SK-N-SH treated with all-trans-retinoic acid at 6 μM for 48 hours (cell line): ENCODE data around the gene TWSG1.

Experiments
- ATAC-seq: fragments of 200-7000 bp; cut with Tn5 transposase; 3 replicates; pipeline ENCODE4 v1.9.1; 2020; ENCODE audit warnings: mild to moderate bottlenecking, moderate library complexity
- ARNTL ChIP-seq: fragments of 450-650 bp; formaldehyde crosslinking; IDR thresholded peaks from 2 replicates; pipeline ENCODE4 v1.5.0; 2020; ENCODE audit warnings: low read depth, mild to moderate bottlenecking, moderate library complexity, borderline replicate concordance
- BACH2 ChIP-seq: fragments of 250-450 bp; sonication (Bioruptor Pico); IDR thresholded peaks from 2 replicates; pipeline ENCODE4 v1.9.0; 2021; ENCODE audit warnings: mild to moderate bottlenecking, borderline replicate concordance
- CSDC2 ChIP-seq: fragments of 250-450 bp; sonication (Bioruptor Pico); IDR thresholded peaks from 2 replicates; pipeline ENCODE4 v1.5.0; 2020; ENCODE audit warnings: mild to moderate bottlenecking, moderate library complexity
- ESRRG ChIP-seq: fragments of 250-450 bp; sonication (Bioruptor Pico); IDR thresholded peaks from 2 replicates; pipeline ENCODE4 v1.6.1; 2021; ENCODE audit warnings: mild to moderate bottlenecking
- GLIS3 ChIP-seq: fragments of 250-450 bp; sonication (Bioruptor Pico); IDR thresholded peaks from 2 replicates; pipeline ENCODE4 v1.5.0; 2020; ENCODE audit warnings: mild to moderate bottlenecking, moderate library complexity
- ISL1 ChIP-seq: fragments of 250-450 bp; sonication (Bioruptor Pico); IDR thresholded peaks from 2 replicates; pipeline ENCODE4 v2.1.2; 2022; ENCODE audit warnings: mild to moderate bottlenecking, moderate library complexity
- OSR1 ChIP-seq: fragments of 250-450 bp; sonication (Bioruptor Pico); IDR thresholded peaks from 2 replicates; pipeline ENCODE4 v1.8.0; 2022; ENCODE audit warnings: moderate library complexity, mild to moderate bottlenecking, inconsistent platforms
- PATZ1 ChIP-seq: fragments of 250-450 bp; sonication (Bioruptor Pico); IDR thresholded peaks from 2 replicates; pipeline ENCODE4 v1.8.0; 2020; ENCODE audit warnings: mild to moderate bottlenecking, moderate library complexity, borderline replicate concordance
- POU6F1 ChIP-seq: fragments of 250-450 bp; sonication (Bioruptor Pico); IDR thresholded peaks from 2 replicates; pipeline ENCODE4 v1.8.0; 2021; ENCODE audit warnings: low read depth, mild to moderate bottlenecking, moderate library complexity, borderline replicate concordance
- PPARA ChIP-seq: fragments of 250-450 bp; sonication (Bioruptor Pico); IDR thresholded peaks from 2 replicates; pipeline ENCODE4 v1.5.0; 2020; ENCODE audit warnings: mild to moderate bottlenecking, borderline replicate concordance
- RARB ChIP-seq: fragments of 250-450 bp; sonication (Bioruptor Pico); IDR thresholded peaks from 2 replicates; pipeline ENCODE4 v1.8.0; 2021; ENCODE audit warnings: mild to moderate bottlenecking, moderate library complexity
- SNAI2 ChIP-seq: fragments of 250-450 bp; sonication (Bioruptor Pico); IDR thresholded peaks from 2 replicates; pipeline ENCODE4 v1.5.0; 2020; ENCODE audit warnings: mild to moderate bottlenecking, moderate library complexity
- TOX ChIP-seq: fragments of 250-450 bp; sonication (Bioruptor Pico); IDR thresholded peaks from 2 replicates; pipeline ENCODE4 v1.8.0; 2021; ENCODE audit warnings: mild to moderate bottlenecking, moderate library complexity, borderline replicate concordance
- ZC3H10 ChIP-seq: fragments of 250-450 bp; sonication (Bioruptor Pico); IDR thresholded peaks from 2 replicates; pipeline ENCODE4 v1.5.1; 2021; ENCODE audit warnings: mild to moderate bottlenecking, moderate library complexity
- ZFP3 ChIP-seq: fragments of 250-450 bp; sonication (Bioruptor Pico); IDR thresholded peaks from 2 replicates; pipeline ENCODE4 v1.5.0; 2020; ENCODE audit warnings: mild to moderate bottlenecking, moderate library complexity
- ZFP30 ChIP-seq: fragments of 450-650 bp; formaldehyde crosslinking; IDR thresholded peaks from 2 replicates; pipeline ENCODE4 v1.5.0; 2022; ENCODE audit warnings: mild to moderate bottlenecking, moderate library complexity
- ZNF565 ChIP-seq: fragments of 450-650 bp; formaldehyde crosslinking; conservative IDR thresholded peaks from 2 replicates; pipeline ENCODE4 v1.5.0; 2020; ENCODE audit warnings: low read depth, mild to moderate bottlenecking, moderate library complexity
- ZNF70 ChIP-seq: fragments of 450-650 bp; formaldehyde crosslinking; IDR thresholded peaks from 2 replicates; pipeline ENCODE4 v1.5.0; 2020; ENCODE audit warnings: mild to moderate bottlenecking, moderate library complexity
- ZNF8 ChIP-seq: fragments of 450-650 bp; formaldehyde crosslinking; IDR thresholded peaks from 2 replicates; pipeline ENCODE4 v1.5.0; 2020; ENCODE audit warnings: mild to moderate bottlenecking, moderate library complexity
- TF ChIP-seq, protein P1 (sequence below): fragments of 250-450 bp; sonication (Bioruptor Pico); IDR thresholded peaks from 2 replicates; pipeline ENCODE4 v1.5.0; 2020; ENCODE audit warnings: mild to moderate bottlenecking, moderate library complexity
- TF ChIP-seq, protein P2 (sequence below): fragments of 250-450 bp; sonication (Bioruptor Pico); IDR thresholded peaks from 2 replicates; pipeline ENCODE4 v1.5.1; 2021; ENCODE audit warnings: mild to moderate bottlenecking, moderate library complexity

The TWSG1 gene

GRCh38 chr18:9353596-9353995, 19.0 kb downstream of the TWSG1 start:
- ATAC-seq: no peak
- no peak for TF ChIP-seq TOX (CRISPR knock-in tag)
- TF ChIP-seq, protein P1, sequence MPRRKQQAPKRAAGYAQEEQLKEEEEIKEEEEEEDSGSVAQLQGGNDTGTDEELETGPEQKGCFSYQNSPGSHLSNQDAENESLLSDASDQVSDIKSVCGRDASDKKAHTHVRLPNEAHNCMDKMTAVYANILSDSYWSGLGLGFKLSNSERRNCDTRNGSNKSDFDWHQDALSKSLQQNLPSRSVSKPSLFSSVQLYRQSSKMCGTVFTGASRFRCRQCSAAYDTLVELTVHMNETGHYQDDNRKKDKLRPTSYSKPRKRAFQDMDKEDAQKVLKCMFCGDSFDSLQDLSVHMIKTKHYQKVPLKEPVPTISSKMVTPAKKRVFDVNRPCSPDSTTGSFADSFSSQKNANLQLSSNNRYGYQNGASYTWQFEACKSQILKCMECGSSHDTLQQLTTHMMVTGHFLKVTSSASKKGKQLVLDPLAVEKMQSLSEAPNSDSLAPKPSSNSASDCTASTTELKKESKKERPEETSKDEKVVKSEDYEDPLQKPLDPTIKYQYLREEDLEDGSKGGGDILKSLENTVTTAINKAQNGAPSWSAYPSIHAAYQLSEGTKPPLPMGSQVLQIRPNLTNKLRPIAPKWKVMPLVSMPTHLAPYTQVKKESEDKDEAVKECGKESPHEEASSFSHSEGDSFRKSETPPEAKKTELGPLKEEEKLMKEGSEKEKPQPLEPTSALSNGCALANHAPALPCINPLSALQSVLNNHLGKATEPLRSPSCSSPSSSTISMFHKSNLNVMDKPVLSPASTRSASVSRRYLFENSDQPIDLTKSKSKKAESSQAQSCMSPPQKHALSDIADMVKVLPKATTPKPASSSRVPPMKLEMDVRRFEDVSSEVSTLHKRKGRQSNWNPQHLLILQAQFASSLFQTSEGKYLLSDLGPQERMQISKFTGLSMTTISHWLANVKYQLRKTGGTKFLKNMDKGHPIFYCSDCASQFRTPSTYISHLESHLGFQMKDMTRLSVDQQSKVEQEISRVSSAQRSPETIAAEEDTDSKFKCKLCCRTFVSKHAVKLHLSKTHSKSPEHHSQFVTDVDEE (CRISPR knock-in tag): no peak
- TF ChIP-seq BACH2 (CRISPR knock-in tag): no peak
- TF ChIP-seq ZNF565 (CRISPR knock-in tag): no peak
- TF ChIP-seq ZNF70 (CRISPR knock-in tag): no peak
- TF ChIP-seq PATZ1 (CRISPR knock-in tag): no peak
- TF ChIP-seq PPARA (CRISPR knock-in tag): no peak
- no peak for TF ChIP-seq OSR1 (CRISPR knock-in tag)
- TF ChIP-seq ARNTL (CRISPR knock-in tag): no peak
- no peak for TF ChIP-seq ISL1 (CRISPR knock-in tag)
- TF ChIP-seq ESRRG (CRISPR knock-in tag): no peak
- no peak for TF ChIP-seq CSDC2
- TF ChIP-seq, protein P2, sequence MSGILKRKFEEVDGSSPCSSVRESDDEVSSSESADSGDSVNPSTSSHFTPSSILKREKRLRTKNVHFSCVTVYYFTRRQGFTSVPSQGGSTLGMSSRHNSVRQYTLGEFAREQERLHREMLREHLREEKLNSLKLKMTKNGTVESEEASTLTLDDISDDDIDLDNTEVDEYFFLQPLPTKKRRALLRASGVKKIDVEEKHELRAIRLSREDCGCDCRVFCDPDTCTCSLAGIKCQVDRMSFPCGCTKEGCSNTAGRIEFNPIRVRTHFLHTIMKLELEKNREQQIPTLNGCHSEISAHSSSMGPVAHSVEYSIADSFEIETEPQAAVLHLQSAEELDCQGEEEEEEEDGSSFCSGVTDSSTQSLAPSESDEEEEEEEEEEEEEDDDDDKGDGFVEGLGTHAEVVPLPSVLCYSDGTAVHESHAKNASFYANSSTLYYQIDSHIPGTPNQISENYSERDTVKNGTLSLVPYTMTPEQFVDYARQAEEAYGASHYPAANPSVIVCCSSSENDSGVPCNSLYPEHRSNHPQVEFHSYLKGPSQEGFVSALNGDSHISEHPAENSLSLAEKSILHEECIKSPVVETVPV (CRISPR knock-in tag): no peak
- no peak for TF ChIP-seq SNAI2
- TF ChIP-seq ZNF8 (CRISPR knock-in tag): no peak
- no peak for TF ChIP-seq RARB
- no peak for TF ChIP-seq POU6F1 (CRISPR knock-in tag)
- no peak for TF ChIP-seq ZC3H10 (CRISPR knock-in tag)
- TF ChIP-seq ZFP30 (CRISPR knock-in tag): no peak
- TF ChIP-seq GLIS3 (CRISPR knock-in tag): no peak

GRCh38 chr18:9354256-9354655, 19.7 kb downstream of the TWSG1 start:
- no peak for ATAC-seq
- TF ChIP-seq PATZ1 (CRISPR knock-in tag) (no peak), OSR1 (CRISPR knock-in tag) (no peak), ZFP3 (CRISPR knock-in tag) (no peak)

- ATAC-seq: no peak
These were observed 22.4 kb downstream of the TWSG1 start for GRCh38 chr18:9356976-9357375.

More at GRCh38 chr18:9356976-9357375, 22.4 kb downstream of the TWSG1 start:
- TF ChIP-seq ZFP30 (CRISPR knock-in tag) (no peak), ZC3H10 (CRISPR knock-in tag) (no peak), ISL1 (CRISPR knock-in tag) (no peak)
